HG03196 (cell line): ENCODE measurements around the gene WRAP53.

ENCODE experiments used
- ATAC-seq: cut with Tn5 transposase; IDR thresholded peaks from one replicate; pipeline ENCODE4 v1.9.1; 2021; ENCODE audit not compliant: unreplicated experiment

The WRAP53 gene

GRCh38 chr17:7677388-7678067 is 10.7 kb upstream of the WRAP53 start:
- ATAC-seq: no peak

- ATAC-seq: no peak
Observed at GRCh38 chr17:7684851-7685532, 3.3 kb upstream of the WRAP53 start.

DNA sequence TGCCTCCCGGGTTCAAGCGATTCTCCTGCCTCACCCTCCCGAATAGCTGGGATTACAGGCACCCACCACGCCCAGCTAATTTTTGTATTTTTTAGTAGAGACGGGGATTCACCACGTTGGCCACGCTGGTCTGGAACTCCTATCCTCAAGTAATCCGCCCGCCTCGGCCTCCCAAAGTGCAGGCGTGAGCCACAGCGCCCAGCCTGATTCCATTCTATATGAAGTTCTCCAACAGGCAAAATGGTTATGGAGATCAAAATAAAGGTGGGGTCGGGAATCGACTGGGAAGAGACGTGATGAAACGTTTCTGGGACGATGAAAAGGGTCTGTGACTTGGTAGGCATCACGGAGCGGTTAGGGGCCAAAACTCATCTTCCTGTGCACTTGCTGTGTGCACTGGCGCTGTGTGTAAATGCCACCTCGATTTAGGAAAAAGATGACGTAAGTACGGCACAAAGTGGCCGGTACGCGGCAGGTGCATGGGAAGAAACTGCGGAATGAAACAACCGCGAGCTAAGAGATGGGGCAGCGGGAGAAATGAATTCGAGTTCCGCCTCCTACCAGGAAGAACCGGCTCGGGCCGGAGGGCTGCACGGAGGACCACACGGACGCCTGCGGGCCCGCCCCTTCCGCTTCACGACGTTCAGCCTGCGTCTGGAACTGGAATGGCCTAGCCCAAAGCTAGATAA is 2.6 kb upstream of the WRAP53 start:
- ATAC-seq: peak; percentile 59

DNA sequence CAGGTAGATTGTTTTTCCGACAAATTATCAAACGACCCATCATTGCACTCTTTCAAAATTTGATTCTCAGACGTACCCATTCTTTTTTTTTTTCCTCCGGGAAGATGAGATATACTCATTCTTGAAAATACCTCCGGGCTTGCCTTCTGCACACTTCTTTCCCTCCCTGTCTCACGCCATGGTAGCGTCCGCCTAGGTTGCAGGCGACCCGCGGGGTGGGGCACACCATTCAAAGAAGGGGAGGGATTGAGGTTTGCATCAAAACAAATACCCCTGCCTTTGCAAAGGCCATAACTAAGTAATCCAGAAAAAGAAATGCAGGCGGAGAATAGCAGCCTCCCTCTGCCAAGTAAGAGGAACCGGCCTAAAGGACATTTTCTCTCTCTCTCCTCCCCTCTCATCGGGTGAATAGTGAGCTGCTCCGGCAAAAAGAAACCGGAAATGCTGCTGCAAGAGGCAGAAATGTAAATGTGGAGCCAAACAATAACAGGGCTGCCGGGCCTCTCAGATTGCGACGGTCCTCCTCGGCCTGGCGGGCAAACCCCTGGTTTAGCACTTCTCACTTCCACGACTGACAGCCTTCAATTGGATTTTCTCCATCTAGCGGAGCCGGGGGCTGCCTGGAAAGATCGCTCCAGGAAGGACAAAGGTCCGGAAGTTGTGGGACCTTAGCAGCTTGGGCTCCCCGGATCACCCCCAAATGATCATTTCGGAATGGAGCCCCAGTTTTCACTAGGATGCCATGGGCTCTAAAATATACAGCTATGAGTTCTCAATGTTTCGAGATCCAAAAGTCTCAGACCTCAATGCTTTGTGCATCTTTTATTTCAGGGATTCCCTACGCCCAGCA is 1.8 kb upstream of the WRAP53 start:
- peak; percentile 42 for ATAC-seq

DNA sequence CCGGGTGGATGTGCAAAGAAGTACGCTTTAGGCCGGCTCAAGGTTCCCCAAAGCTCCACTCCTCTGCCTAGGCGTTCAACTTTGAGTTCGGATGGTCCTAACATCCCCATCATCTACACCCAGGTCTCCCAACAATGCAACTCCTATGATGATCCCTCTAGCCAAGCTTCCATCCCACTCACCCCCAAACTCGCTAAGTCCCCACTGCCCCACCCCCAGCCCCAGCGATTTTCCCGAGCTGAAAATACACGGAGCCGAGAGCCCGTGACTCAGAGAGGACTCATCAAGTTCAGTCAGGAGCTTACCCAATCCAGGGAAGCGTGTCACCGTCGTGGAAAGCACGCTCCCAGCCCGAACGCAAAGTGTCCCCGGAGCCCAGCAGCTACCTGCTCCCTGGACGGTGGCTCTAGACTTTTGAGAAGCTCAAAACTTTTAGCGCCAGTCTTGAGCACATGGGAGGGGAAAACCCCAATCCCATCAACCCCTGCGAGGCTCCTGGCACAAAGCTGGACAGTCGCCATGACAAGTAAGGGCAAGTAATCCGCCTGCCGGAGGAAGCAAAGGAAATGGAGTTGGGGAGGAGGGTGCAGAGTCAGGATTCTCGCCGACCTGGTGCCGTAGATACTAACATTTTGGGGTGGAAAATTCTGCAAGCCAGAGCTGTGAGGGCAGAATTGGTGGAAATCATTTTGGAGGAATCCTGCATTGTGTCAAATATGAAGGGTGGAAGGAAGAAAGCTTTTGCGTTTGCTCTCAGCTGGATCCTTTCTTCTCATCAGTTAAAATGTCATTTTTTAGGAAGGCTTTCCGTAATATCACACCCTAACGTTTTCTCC is 987 bp upstream of the WRAP53 start, which contains the start of gene TP53:
TP53 (minus strand) TSS at position 419 of the 836 bp plus-strand sequence. CDS start 10,896 bp downstream, outside the sequence.
- ATAC-seq: peak; percentile 37

DNA sequence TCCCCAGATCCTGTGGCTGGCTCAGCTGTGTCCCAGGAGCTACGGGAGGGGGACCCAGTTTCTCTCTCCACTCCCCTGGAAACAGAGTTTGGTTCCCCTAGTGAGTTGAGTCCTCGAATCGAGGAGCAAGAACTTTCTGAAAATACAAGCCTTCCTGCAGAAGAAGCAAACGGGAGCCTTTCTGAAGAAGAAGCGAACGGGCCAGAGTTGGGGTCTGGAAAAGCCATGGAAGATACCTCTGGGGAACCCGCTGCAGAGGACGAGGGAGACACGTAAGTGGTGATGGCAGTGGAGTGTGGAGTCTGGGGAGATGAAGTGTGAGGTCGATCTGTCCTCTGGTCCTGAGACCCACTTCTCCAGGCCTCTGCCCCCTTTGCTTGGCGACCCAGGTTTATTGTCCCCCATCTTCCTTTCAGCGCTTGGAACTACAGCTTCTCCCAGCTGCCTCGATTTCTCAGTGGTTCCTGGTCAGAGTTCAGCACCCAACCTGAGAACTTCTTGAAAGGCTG is 585 bp downstream of the WRAP53 start:
- ATAC-seq: no peak

DNA sequence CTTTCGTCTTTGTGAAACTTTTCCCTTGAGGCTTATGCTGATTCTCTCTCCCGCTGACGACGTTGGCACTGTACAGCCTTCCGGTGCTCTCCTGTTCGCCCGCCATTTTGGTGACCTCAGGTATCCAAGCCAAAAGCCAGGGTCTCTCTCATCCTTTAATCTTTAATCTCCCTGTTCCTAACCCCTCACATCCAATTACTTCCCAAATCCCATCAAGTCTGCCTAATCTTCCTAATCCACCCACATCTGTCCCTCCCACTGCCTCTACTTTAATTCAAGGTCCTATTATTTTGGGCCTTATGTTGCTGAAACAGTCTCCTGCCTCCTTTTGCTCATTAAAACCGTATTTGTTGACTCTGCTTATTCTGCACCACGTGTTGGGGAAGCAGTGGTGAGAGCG is 7.3 kb downstream of the WRAP53 start:
- no peak for ATAC-seq

GRCh38 chr17:7697828-7698588 is 9.7 kb downstream of the WRAP53 start:
- no peak for ATAC-seq

DNA sequence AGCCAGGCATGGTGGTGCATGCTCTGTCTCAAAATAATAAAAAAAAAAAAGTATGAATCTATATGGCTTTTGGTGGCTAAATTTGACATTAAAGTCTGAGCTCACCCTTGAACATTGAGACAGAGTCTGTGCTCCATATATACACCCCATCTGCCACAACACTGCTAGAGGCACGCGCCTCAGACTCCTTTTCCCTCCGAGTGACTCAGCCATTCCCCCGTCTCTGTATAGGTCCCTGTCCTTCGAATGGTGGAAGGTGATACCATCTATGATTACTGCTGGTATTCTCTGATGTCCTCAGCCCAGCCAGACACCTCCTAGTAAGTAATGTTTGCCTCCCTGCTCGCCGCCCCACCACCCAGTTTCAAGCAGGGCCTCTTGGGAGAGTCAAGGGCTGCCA is 12.2 kb downstream of the WRAP53 start:
- no peak for ATAC-seq

DNA sequence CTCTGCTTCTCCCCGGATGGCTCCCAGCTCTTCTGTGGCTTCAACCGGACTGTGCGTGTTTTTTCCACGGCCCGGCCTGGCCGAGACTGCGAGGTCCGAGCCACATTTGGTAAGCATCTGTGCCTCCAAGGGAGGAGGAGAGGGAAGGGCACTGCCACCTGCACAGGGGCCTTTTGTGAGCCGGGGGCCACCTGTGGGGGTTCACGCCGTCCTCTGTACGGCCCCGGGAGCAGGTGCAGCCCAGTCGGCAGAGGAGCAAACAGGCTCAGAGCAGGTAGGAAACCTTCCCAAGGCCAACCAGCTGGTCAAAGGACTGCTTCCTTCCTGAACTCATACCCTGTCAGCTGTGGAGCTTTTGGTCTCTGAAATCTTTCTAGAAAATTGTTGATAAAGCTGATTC is 13.4 kb downstream of the WRAP53 start:
- ATAC-seq: no peak

- ATAC-seq: no peak
Observed at GRCh38 chr17:7702776-7703175, 14.5 kb downstream of the WRAP53 start.

- no peak for ATAC-seq
Observed at GRCh38 chr17:7703584-7704479, 15.6 kb downstream of the WRAP53 start.

DNA sequence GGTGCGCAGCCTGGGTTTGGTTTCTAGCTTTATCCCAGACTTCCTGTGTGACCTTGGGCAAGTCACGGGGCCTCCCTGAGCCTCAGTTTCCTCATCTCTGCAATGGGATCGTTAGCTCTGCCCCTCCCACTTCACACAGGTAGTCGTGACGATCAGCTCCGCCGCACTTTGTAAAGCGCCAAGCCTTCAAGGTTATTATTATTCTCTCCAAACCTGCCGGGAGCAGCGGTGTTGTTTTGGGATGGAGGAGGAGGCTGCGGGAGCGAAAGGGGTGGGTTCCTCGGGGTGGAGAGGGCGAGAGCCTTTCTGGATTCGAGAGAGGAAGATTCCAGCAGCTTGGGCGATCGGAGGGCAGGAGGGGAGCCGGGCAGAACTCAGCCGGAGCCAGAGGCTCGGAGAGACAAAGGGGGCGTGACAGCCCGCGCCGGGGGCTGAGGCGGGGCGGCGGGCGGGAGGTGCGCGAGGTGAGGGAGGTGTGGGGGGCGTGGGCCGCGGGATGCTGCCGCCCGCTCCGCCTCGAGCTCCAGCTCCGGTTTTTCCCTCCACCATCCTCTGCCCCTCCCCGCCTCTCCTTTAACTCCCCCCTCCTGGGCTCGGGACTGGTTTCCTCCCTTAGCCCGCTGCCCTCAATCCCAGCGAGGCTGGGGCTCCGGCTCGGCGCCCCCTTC is 16.5 kb downstream of the WRAP53 start, which contains the start of gene EFNB3:
EFNB3 (plus strand) TSS at position 602 of the 668 bp plus-strand sequence. CDS start 397 bp downstream, outside the sequence.
- no peak for ATAC-seq

DNA sequence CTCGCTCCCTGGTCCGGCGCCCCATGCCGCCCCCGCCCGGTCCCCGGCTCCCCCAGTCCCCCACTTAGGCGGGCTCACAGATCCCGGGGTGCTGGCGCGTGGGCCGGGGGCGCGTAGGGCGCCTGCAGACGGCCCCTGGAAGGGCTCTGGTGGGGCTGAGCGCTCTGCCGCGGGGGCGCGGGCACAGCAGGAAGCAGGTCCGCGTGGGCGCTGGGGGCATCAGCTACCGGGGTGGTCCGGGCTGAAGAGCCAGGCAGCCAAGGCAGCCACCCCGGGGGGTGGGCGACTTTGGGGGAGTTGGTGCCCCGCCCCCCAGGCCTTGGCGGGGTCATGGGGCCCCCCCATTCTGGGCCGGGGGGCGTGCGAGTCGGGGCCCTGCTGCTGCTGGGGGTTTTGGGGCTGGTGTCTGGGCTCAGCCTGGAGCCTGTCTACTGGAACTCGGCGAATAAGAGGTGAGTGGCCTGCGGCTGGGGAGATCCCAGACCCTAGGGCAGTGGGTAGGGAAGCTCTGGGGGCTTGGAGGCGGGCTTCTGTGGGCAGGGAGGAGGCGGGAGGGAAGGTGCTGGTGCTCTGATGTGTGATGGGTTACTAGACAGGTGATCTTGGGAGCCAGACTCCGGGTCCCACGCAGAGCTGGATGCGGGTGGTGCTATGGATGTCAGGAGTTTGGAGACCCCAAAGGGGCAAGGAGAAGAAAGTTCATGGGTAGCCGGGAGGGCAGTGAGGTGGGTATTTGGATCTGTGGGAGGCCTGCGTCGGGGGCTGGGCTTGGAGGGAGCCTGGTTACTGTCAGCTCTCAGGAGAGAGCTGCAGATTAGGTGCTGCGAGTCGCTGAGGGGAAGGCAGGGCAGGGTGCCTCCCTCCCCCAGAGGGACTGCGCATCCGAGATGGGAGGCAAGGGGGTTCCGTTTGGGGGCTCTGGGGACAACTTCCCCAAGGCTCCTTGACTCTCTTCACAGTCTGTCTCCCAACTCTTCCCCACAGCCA is 17.3 kb downstream of the WRAP53 start:
- no peak for ATAC-seq

DNA sequence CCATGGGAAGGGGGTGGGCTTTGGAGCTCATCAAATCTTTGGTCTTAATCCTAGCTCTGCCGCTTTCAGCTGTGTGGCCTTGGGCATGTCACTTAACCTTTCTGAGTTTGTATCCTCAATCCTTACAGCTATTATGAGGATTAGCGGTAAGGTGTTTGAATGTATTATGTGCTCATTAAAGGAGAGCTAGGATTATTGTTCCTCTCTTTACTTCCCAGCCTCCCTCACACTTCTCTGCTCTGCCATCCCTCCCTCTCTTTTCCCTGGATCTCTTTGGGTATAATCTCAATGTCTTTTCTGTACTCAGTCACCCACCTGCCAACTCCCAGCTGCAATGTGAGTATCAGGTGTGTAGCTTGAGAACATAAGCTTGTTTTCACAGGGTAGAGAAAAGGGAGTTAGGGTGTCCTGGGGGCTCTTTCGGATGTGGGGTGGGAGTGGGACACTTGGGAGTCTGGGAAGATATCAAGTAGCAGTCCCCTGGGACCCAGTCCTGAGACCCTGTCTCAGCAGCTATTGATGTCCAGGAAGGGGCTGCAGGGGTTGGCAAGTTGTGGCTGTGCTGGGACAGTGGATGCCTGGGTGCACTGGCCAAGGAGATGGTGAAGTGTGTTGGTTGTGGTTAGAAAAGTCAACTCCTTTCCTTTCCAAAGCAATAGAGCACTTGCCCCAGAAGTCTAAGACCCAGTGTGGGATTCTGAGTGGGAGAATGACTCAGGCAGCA is 18.5 kb downstream of the WRAP53 start:
- no peak for ATAC-seq

- no peak for ATAC-seq
Observed at GRCh38 chr17:7707446-7707845, 19.2 kb downstream of the WRAP53 start.
